HepG2 (cell line): ENCODE results near the gene MED12L. TPM values are rescaled to one million over a fixed set of nuclear protein-coding genes. Genes with fewer than 3 reads are reported as not detected.

Experiments used
- polyA plus RNA-seq, 8 experiments: library from polyadenylated mRNA; depleted of rRNA in 3 of 8; stranded (reverse) in 7 of 8; unstranded in 1 of 8; fragments of >200 nt; fragmentation: Illumina TruSeq in 4 of 8; extraction: Trizol in 4 of 8; gene quantifications; 2 replicates each; pipeline versions ENCODE4 v1.2.1 to v1.2.3, GENCODE V29; 2011 to 2016; ENCODE audit warnings: low read depth in 4 of 8, missing spikeins in 1 of 8, mixed read lengths in 1 of 8; ENCODE audit not compliant: insufficient read depth in 1 of 8
- small RNA-seq, 3 experiments: library from RNA; depleted of rRNA; stranded (forward); fragments of <200 nt; gene quantifications; one replicate each; pipeline ENCODE3, GENCODE V24; 2012; ENCODE audit warnings: low read depth in 2 of 3, low replicate concordance in 1 of 3; ENCODE audit not compliant: insufficient read length in 3 of 3, insufficient read depth in 2 of 3
- total RNA-seq, 5 experiments: library from RNA; depleted of rRNA; stranded (reverse); fragments of >200 nt; fragmentation: Illumina TruSeq; extraction: Trizol; gene quantifications; 2 replicates each; pipeline ENCODE4 v1.2.3, GENCODE V29; 2016; ENCODE audit warnings: low read depth in 1 of 5

The MED12L gene
- total and polyA plus RNA-seq, 2 of the 13 experiments (the other 11 are each of a cell fraction or from before 2014, with no cell fraction given) = 0.07 to 0.64 TPM

Small RNA genes within 50 kb of the gene (small RNA-seq; reads per million reads assigned to genes)
- 0 reads per million in 3 experiments for gene RNA5SP145

Other genes starting within 250 kb of the MED12L start
- gene MINDY4B, start 180.2 kb upstream of the MED12L start, total RNA-seq (2016; rRNA removed; fragmentation: Illumina TruSeq; extraction: Trizol) = not detected in 2 replicates
- gene MINDY4B, start 180.2 kb upstream of the MED12L start, polyA plus RNA-seq (2011; rRNA removed) = not detected in 2 replicates
- not detected in 2 replicates for gene CLRN1, start 112.9 kb upstream of the MED12L start, total RNA-seq (2016; rRNA removed; fragmentation: Illumina TruSeq; extraction: Trizol)
- gene CLRN1, start 112.9 kb upstream of the MED12L start, polyA plus RNA-seq (2011; rRNA removed) = not detected in 2 replicates
- gene GPR171, start 117.6 kb downstream of the MED12L start, total RNA-seq (2016; rRNA removed; fragmentation: Illumina TruSeq; extraction: Trizol) = not detected in 2 replicates
- gene GPR171, start 117.6 kb downstream of the MED12L start, polyA plus RNA-seq (2011; rRNA removed) = not detected in 2 replicates
- gene P2RY14, start 192.9 kb downstream of the MED12L start, total RNA-seq (2016; rRNA removed; fragmentation: Illumina TruSeq; extraction: Trizol) = not detected in 2 replicates
- gene P2RY14, start 192.9 kb downstream of the MED12L start, polyA plus RNA-seq (2011; rRNA removed) = not detected in 2 replicates
- not detected in 2 replicates for gene GPR87, start 231.2 kb downstream of the MED12L start, total RNA-seq (2016; rRNA removed; fragmentation: Illumina TruSeq; extraction: Trizol)
- gene GPR87, start 231.2 kb downstream of the MED12L start, polyA plus RNA-seq (2011; rRNA removed) = 0.05 TPM in 1 of 2 replicates, not detected in the other
- not detected in 2 replicates for gene P2RY13, start 243.9 kb downstream of the MED12L start, total RNA-seq (2016; rRNA removed; fragmentation: Illumina TruSeq; extraction: Trizol)
- gene P2RY13, start 243.9 kb downstream of the MED12L start, polyA plus RNA-seq (2011; rRNA removed) = not detected in 2 replicates